GM18511 (cell line): ENCODE data around the gene GAA.
"Not testable (repeated sequence)": the region's sequence is repeated elsewhere in the genome, so short reads cannot be mapped to it uniquely, and the experiment has no call there.

Experiments used
- ATAC-seq: cut with Tn5 transposase; IDR thresholded peaks from one replicate; pipeline ENCODE4 v1.9.1; 2021; ENCODE audit warnings: mild to moderate bottlenecking, moderate library complexity; ENCODE audit not compliant: unreplicated experiment

The GAA gene

DNA sequence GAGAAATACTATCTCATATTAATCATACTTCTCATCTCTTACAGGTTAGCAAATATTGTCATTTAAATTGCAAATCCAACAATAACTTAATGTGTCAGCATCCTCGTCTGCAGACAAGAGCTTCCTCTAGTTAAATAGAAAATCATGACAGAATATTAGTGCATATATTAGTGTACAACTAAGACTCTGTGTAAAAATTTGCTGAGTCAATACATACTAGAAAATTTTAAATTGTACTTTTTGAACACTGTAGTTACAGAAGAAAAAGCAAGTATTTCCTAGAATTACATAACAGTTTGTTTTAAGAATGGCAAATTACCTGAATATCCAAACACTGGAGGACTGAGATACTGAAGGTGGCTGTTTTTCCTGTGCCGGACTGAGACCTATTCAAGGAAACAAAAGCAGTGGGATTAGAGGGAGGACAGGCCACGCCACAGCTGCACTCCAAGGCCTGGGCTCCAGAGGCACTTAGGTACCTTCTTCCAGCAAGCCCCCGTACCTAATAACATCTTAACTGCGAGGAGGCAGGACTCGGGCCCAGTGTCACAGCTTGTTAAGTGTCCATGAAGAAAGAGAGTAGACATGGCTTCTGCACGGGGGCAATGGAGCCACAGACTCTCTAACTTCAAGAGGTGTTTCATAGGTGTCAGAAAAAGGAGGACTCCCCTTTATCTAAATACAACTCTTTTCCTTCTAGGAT is 40.2 kb downstream of the GAA start:
- no peak for ATAC-seq

DNA sequence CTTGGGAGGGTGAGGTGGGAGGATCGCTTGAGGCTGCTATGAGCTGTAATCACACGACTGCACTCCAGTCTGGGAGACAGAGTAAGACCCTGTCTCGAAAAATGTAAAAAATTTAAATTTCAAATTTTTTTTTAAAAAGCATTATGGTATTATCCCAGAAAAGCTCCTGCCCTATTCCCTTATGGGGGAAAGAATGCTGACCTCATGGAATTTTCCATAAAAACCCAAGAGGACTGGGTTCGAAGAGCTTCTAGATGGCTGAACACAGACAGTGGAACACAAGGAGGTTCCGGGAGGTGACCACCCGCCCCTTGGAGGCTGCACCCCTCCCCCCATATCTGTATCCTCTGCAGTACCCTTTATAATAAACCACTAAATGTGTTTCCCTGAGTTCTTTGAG is 41.5 kb downstream of the GAA start:
- ATAC-seq, result no peak

DNA sequence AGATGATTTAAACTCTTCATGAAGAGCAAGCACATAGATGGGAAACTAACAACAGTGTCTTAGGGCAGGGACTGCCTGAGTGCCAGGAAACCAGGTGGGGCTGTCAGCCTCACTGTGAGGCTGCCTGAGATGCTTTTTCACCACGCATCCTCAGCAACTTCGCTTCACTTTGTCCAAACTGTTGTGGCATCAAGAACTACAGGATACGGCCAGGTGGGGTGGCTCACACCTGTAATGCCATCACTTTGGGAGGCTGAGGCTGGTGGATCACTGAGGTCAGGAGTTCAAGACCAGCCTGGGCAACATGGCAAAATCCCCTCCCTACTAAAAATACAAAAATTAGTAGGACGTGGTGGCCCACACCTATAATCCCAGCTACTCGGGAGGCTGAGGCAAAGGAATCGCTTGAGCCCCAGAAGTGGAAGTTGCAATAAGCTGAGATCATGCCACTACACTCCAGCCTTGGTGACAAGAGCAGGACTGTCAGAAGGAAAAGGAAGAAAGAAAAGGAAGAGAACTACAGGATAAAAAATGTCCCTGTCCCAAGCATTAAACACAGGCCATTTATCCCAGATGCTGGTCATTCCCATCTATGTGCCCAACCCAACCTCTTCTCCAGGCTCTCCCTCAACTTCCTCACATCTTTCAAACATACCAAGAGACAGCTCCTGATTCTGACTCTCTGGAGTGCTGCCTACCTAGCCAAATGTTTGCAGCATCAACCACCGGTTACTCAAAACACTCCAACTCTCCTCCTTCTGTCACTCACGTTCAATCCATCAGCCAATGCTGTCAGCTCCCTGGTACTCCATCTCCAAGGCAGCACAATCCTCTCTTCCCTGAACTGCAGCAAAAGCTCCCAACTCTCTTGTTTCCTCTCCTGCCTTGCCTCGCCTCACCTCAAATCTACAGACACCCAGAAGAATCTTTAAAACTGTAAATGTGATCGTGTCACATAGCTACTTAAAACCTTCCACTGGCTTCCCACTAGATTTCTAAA is 44.0 kb downstream of the GAA start:
- no peak for ATAC-seq

DNA sequence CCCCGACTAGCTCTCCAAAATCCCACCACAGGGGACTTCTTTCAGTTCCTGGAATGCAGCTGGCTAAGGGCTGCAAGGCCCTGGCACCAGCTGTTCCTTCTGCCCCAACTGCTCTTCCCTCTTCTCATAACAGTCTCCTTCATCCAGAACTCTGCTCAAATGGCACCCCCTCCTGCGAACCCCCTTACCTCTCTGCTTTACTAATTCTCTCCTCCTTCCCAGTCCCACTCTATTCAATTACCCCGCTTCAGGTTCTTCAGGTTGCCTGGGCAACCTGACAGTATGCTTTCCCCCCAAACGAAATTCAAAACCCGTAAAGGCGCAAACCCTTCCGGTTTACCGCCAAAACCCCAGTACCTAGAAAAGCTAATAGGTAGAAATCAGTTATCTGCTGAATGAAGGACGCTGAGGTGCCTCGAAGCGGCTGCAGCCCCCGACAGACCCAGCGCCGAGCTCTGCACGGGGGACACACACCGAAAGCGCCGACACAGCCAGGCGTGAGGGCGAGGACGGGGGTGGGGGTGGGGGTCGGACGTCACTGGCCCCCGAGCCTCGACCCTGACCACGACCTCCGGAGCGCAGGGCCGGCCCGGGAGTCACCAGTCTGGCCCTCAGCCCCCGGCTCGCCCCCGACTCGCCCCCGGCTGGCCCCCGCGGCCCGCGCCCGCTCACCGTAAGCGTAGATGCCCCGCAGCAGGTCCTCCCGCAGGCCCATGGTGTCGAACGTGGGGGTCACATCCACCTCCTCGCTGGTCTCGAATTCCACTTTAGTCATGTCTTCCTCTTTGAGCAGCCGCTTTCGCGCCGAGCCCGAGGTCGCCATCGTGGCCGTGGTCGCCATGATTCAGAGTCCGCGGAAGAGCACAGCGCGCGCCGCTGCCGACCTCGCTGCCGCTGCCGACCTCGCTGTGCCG is 45.0 kb downstream of the GAA start:
- ATAC-seq, result peak; percentile 30

DNA sequence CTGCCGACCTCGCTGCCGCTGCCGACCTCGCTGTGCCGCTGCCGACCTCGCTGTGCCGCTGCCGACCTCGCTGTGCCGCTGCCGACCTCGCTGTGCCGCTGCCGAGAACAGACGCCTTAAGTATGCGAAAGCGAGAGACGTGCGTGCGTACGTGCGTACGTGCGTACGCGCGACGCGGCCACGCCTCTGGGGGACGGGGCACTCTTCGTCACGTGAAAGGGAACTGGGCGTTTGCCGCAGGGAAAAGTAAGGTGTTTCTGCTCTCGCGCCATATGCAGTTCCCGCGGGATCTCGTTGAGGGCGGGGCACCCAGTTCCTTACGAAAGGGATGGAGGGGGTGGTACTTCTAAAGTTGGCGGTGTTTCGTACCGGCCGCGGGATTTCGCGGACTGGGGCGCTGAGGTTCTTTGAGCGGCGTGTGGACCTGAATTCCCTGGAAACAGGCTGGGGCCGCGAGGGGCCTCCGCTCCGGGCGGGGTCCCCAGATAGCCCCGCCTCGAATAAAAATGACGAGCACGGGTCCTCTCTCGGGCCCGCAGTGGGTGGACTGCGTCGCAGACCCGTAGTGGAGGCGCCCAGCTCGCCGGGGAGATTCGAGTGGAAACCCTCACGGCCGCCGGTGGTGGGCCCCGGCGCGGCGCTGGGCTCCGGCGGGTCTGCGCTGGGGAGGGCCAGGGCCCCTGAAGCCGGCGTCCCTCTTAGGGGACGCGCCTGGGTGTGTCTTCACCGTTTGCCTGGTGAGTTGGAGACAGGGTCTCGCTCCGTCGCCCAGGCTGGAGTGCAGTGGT is 45.8 kb downstream of the GAA start, which contains the start of gene EIF4A3:
Gene EIF4A3, minus strand, starts transcription at position 94 of the 788 bp plus-strand sequence. CDS start 167 bp downstream, outside the sequence.
- peak; percentile 84 for ATAC-seq

DNA sequence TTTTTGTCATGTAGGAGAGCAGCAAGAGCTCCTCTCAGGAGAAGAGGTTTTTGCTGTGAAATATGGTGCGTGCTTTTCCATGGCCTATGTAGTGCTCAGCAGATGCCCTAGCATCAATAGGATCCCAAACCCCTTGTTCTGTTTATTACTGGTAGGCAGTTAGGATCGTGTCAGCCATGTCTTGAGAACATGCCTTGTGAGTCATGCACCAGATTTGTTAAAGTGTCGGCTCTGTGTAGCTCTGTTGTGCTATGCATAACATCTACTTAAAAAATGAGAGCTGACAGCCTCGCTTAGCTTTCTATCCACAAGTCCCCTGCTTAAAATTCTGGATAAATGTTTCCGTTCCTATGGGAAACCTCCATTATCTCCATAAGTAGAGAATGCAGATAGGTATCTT is 50.0 kb downstream of the GAA start:
- no peak for ATAC-seq

DNA sequence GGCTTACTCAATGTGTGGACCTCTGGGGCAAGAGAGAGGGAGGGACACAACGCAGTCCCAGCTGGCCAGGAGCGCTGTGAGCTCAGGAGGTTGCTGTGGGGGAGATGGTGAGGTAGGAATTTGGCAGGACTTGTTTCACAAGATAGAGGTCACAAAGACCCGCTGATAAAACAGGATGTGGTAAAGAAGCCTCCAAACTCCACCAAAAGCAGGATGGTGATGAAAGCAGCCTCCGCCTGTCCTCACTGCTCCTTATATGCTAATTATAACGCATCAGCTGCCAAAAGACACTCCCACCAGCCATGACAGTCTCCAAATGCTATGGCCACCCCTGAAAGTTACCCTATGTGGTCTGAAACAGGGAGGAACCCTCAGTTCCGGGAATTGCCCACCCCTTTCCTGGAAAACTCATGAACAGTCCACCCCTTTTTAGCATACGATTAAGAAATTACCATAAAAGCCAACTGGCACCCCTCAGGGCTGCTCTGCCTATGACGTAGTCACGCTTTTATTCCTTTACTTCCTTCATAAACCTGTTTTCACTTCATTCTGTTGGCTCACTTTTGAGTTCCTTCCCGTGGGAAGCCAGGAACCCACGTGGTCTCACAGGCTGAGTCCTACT is 50.8 kb downstream of the GAA start:
- ATAC-seq, result no peak

DNA sequence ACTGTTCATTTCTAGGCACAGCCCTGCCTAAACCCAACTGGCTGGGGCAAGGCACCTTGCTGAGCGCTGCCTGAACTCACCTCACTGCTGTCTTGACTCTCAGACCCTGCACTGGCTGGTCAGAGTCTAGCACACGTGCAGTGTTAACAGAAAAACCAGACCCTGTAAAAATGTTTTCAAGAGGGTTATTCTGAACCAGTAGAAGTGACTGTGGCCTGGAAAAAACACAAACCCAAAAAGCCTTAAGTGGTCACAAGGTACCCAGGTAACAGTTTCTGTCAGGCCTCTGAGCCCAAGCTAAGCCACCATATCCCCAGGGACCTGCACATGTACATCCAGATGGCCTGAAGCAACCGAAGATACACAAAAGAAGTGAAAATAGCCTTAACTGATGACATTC is 51.6 kb downstream of the GAA start:
- ATAC-seq, result no peak

DNA sequence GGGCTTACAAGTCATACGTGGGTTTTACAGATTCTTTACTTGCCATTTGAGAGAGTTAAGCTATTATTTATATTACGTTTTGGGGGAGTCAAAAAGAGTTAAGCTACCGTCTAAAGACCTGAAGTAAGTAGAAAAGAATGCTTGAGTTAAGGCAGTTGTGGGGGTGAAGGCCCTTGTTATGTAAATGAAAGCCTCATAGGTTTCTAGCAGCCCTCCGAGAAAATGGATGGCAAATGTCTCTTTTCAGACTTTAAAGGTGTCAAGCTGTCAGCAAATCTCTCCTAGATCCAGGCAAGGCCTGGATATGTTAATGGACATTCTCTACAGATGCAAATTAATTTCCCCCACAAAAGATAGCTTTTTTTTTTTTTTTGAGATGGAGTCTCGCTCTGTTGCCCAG is 52.8 kb downstream of the GAA start:
- ATAC-seq, result no peak

DNA sequence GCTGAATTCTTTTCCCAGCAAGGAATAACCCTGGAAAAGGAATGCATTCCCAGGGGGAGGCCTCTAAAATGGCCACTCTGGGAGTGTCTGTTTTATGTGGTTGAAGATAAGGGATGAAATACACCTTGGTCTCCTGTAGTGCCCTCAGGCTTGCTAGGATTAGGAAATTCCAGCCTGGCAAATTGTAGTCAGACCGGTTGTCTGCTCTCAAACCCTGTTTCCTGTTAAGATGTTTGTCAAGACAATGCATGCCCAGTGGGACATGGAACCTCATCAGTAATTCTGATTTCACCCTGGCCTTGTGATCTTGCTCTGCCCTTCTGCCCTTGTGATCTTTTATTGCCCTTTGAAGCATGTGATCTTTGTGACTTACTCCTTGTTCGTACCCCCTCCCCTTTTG is 54.2 kb downstream of the GAA start:
- ATAC-seq, result not testable (repeated sequence)

DNA sequence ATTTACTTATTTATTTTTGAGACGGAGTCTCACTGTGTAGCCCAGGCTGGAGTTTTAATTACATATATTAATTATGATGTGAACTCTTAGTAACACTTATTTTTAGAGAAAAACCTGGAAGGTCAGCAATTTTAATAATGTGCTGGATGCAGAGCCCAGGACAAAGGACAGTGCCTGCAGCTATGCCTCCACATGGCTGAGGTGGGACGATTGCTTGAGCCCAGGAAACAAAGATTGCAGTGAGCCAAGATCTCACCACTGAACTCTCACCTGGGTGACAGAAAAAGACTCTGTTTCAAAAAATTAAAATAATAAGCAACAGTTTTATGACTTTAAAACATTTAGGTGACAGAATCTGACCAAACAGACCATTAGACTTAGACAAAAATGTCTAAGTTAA is 57.5 kb downstream of the GAA start:
- no peak for ATAC-seq

DNA sequence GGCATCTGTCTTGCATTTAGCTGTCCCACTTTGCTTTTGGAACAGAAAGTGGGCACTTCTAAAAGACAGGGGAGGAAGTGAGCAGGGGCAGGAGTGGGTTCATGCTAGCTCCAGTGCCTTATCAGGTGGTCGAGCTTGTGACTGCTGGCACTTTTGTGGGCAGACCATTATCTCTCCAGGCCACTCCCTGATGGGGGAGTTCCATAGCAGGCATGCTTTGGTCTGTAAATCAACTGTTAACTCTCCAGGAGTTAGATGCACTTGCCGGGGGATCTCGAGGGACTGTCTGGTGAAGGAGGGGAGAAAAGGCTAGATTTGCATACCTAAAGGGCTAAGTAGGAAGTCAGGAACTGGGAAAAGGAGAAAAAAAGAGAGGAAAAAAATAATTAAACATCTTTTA is 59.2 kb downstream of the GAA start:
- no peak for ATAC-seq

DNA sequence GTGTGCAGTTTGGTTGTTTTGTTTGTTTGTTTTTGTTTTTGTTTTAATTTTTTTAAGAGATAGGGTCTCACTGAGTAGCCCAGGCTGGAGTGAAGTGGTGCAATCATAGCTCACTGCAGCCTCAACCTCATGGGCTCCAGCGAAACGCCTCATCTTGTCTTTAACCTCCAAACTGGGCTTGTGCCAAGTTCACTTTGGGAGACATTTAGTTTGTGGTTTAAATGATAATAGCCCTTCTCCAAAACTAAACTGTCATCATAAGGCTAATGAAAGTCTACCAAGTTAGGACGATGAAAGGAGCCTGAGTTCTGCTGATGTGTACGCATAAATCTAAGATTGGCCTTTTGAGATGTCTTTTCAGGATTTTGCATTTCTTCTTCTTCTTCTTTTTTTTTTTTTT is 62.0 kb downstream of the GAA start:
- no peak for ATAC-seq

DNA sequence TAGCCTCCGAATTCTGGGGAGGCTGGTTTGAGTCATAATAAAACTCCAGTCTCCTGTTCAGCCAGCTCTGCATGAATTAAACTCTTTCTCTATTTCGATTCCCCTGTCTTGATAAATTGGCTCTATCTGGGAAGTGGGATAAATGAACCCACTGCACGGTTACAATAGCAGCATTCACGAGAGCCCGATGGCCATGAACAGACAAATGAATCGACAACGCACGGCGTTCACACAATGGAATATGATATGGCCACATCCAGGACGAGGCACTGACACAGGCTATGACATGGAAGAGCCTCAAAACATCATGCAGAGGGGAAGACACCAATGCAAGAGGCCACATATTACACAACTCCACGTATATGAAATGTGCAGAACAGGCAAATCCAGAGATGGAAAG is 62.8 kb downstream of the GAA start:
- no peak for ATAC-seq

DNA sequence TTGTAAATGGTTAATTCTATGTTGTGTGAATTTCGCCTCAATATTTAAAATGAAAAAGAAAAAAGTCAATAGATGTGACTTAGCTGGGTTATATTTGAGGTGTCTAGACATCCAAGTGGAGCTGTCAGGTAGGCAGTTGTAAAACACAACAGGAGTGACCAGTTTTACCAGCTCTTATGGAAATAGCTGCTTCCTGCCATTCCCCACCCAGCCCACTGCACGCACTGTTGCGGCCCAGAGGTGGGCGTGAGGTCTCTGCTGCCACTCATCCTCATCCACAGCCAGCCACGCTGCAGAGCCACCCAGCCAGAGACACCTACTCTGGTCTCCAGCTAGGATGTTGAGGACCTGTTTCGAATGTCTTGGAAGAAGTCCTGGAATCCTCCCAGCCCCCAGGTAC is 65.1 kb downstream of the GAA start:
- no peak for ATAC-seq

DNA sequence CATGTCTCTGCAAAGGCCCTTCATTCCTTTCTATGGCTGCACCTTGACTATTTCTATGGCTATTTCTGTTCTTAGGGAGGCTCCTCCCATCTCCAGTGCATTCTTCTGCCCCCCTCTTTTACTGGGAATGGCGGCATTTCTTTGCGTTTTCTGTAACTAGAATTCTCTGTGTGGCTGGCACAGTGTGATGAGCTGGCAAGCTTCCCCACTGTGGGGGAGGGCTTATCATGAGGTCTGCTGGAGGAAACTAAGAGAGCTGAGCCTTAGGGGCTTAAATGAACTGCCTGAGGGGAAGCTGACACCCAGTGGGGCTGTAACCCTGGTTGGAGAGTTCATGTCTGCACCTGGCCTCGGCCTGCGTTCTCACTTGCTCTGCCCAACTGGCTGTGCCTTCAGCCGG is 67.0 kb downstream of the GAA start:
- ATAC-seq, result no peak

DNA sequence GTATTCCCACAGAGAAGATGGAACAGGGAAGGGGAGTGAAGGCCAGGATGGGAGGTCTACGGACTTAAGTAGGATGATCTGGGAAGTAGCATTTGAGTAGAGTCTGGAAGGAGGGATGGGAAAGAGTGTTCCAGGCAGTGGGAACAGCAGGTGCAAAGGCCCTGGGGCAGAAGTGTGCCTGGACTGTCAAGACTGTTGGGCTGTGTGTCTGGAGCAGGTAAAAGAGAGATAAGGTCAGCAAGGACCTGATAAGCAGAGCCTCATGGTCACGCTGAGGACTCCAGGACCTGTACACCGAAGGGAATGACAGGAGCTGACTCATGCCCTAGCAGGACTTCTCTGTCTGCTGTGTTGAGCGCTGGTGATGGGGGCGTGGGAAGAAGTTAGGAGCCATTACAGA is 67.7 kb downstream of the GAA start:
- ATAC-seq, result no peak
